Tibial artery (tissue), 4 donors: Measurements from ENCODE around the gene XRCC4.

Experiments used
- DNase-seq, 2 donors: peaks; one replicate each; pipeline ENCODE4 v3.0.0-alpha.2; 2019
- H3K27ac ChIP-seq, 2 donors: fragments of 200-600 bp; sonication (generic) in 1 of 2; 1 replicate in 1 of 2; 2 replicates in 1 of 2; pipeline ENCODE4 v1.5.1; 2018 to 2019; ENCODE audit warnings: mild to moderate bottlenecking in 1 of 2
- H3K27me3 ChIP-seq, 2 donors: fragments of 200-600 bp; sonication (generic) in 1 of 2; one replicate each; pipeline versions ENCODE4 v1.5.1 to v1.6.0; 2016 to 2019
- H3K36me3 ChIP-seq, 3 donors: fragments of 200-600 bp; sonication (generic) in 2 of 3; one replicate each; pipeline ENCODE4 v1.5.1; 2016 to 2019; ENCODE audit warnings: mild to moderate bottlenecking in 2 of 3
- H3K4me1 ChIP-seq, 4 donors: fragments of 200-600 bp; sonication (generic) in 2 of 4; 1 replicate in 3 of 4; 2 replicates in 1 of 4; pipeline ENCODE4 v1.5.1; 2016 to 2019
- H3K4me3 ChIP-seq, 2 donors: fragments of 200-600 bp; sonication (generic) in 1 of 2; 1 replicate in 1 of 2; 2 replicates in 1 of 2; pipeline ENCODE4 v1.5.1; 2018 to 2019; ENCODE audit warnings: mild to moderate bottlenecking in 2 of 2
- H3K9me3 ChIP-seq, 3 donors: fragments of 200-600 bp; sonication (generic) in 1 of 3; one replicate each; pipeline ENCODE4 v1.5.1; 2016 to 2019
- intact Hi-C: fragments of 100-400 bp; cut with DNase I; formaldehyde crosslinking; loops from one replicate; pipeline ENCODE4 v1.15.0; 2023; ENCODE audit warnings: low total_unique reads
- TF ChIP-seq, protein P1 (sequence below), 2 experiments: fragments of 200-600 bp in 1 of 2; fragments of 450-650 bp in 1 of 2; IDR thresholded peaks; one replicate each; pipeline ENCODE4 v1.5.1; 2017 to 2019; ENCODE audit warnings: antibody characterized with exemption in 2 of 2, mild to moderate bottlenecking in 1 of 2, moderate library complexity in 1 of 2

XRCC4 gene

DNA sequence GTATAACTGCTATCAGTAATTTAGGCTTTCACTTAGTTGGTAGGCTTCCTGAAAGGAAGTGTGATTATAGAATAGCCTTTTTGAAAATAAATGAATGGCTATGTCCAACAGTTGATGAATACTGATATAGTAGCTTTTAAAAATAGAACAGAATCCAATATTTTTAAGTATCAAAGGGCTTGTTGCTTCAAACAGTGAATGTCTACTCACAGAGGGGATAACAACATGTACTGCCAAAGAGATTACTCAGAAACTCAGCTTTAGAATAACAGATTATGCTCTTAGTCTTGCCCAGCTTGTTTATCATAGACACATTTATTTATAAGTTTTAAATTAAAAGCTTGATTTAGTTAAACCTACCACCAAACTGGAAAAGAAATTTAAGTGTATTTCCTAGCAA, 132.6 kb downstream of the XRCC4 start:
- intact Hi-C loops, result no loop called here

DNA sequence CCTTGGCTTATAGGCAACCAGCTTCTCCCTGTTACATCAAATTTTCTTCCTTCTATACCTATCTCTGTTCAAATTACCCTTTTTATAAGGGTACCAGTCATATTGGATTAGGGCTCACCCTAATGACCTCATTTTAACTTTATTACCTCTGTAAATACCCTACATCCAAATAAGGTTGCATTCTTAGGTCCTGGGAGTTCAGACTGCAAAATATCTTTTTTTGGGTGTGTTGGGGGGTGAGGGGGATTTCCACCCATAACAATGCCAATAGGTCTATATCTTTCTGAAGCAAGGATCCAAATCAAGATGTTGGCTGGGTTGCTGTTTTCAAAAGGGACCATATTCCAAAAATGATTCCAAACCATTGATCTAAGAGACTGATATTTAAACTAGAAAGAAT, 141.7 kb downstream of the XRCC4 start:
- intact Hi-C loops, result no loop called here
- H3K27me3 ChIP-seq, result no peaks in the 10 kb centered on the region
- TF ChIP-seq, protein P1, sequence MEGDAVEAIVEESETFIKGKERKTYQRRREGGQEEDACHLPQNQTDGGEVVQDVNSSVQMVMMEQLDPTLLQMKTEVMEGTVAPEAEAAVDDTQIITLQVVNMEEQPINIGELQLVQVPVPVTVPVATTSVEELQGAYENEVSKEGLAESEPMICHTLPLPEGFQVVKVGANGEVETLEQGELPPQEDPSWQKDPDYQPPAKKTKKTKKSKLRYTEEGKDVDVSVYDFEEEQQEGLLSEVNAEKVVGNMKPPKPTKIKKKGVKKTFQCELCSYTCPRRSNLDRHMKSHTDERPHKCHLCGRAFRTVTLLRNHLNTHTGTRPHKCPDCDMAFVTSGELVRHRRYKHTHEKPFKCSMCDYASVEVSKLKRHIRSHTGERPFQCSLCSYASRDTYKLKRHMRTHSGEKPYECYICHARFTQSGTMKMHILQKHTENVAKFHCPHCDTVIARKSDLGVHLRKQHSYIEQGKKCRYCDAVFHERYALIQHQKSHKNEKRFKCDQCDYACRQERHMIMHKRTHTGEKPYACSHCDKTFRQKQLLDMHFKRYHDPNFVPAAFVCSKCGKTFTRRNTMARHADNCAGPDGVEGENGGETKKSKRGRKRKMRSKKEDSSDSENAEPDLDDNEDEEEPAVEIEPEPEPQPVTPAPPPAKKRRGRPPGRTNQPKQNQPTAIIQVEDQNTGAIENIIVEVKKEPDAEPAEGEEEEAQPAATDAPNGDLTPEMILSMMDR (IDR thresholded peaks at IDR 0.05), result no peak
- H3K9me3 ChIP-seq, result no peaks in the 10 kb centered on the region
- no peak overlapping the region for H3K27ac ChIP-seq
- H3K4me1 ChIP-seq, result no peaks in the 10 kb centered on the region
- no peak overlapping the region for H3K4me3 ChIP-seq
- DNase-seq, result no peak
- H3K36me3 ChIP-seq, result no peaks in the 10 kb centered on the region

More for the DNA sequence above, 132.6 kb downstream of the XRCC4 start:
- H3K27me3 ChIP-seq, result no peaks in the 10 kb centered on the region
- H3K27ac ChIP-seq, result no peak overlapping the region
- no peaks in the 10 kb centered on the region for H3K4me1 ChIP-seq
- DNase-seq, result no peak
- TF ChIP-seq, protein P1 (IDR thresholded peaks at IDR 0.05), result no peak
- no peak overlapping the region for H3K4me3 ChIP-seq
- H3K9me3 ChIP-seq, result no peaks in the 10 kb centered on the region
- H3K36me3 ChIP-seq, result no peaks in the 10 kb centered on the region

- Histone ChIP-seq H3K4me3 (no peak overlapping the region), H3K9me3 (no peaks in the 10 kb centered on the region), H3K27me3 (no peaks in the 10 kb centered on the region), H3K4me1 (no peaks in the 10 kb centered on the region), H3K36me3 (no peaks in the 10 kb centered on the region), H3K27ac (no peak overlapping the region)
- TF ChIP-seq, protein P1 (IDR thresholded peaks at IDR 0.05), result no peak
- DNase-seq, result no peak
- intact Hi-C loops, result no loop called here
Measured at GRCh38 chr5:83219495-83219894, 142.1 kb downstream of the XRCC4 start.

DNA sequence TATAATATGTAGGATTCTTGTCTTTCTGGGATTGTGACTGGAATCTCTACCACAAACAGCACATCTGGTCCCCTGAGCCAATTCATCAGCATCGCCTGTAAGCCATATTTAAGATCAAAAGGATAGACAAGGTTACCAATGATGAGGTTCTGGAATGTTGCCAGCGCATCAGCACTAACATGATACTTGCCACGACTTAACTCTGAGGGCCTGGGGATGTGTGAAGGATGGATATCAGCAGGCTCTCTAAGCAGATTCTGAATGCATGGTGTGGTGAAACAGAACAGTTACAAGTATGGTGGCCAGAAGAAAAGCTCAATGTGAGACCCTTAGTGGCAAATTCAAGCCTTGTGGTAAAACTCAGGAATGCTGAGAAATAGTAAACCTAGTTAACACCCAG, 143.0 kb downstream of the XRCC4 start:
- Histone ChIP-seq H3K27me3 (no peaks in the 10 kb centered on the region), H3K4me3 (no peak overlapping the region), H3K9me3 (no peaks in the 10 kb centered on the region), H3K4me1 (no peaks in the 10 kb centered on the region), H3K27ac (no peak overlapping the region), H3K36me3 (no peaks in the 10 kb centered on the region)
- intact Hi-C loops, result no loop called here
- TF ChIP-seq, protein P1 (IDR thresholded peaks at IDR 0.05), result no peak
- DNase-seq, result no peak

DNA sequence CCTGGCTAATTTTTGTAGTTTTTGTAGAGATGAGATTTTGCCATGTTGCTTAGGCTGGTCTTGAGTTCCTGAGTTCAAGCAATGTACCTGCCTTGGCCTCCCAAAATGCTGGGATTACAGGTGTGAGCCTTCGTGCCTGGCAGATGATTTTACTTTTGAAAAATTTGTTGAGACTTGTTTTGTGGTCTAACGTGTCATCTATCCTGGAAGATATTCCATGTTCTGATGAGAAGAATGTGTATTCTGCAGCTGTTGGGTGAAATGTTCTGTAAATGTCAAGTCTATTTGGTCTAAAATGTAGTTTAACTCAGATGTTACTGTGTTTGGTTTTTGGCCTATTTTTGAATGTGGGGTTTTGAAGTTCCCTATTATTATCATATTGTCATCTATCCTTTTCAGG, 145.6 kb downstream of the XRCC4 start:
- DNase-seq, result no peak
- H3K27ac ChIP-seq, result no peak overlapping the region
- H3K4me1 ChIP-seq, result no peaks in the 10 kb centered on the region
- TF ChIP-seq, protein P1 (IDR thresholded peaks at IDR 0.05), result no peak
- no peak overlapping the region for H3K4me3 ChIP-seq
- intact Hi-C loops, result no loop called here
- H3K27me3 ChIP-seq, result no peaks in the 10 kb centered on the region
- H3K36me3 ChIP-seq, result no peaks in the 10 kb centered on the region
- no peaks in the 10 kb centered on the region for H3K9me3 ChIP-seq

DNA sequence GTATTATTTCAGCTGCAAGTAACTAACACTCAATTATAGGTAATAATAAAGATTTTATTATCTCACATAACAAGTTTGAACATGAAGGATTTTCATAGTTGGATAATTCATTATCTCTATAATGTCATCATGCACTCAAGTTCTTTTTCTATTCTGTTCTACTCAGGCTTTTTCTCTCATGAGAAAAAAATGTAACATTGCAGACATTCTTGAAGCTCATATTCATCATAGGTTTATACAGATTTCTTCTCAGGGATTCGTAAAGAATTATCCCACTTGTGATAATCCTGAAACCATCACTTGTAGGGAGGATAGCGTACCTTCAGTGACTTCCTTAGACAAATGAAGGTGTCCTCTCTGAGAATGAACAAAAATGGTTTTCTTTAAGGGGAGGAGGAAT, 150.3 kb downstream of the XRCC4 start:
- Histone ChIP-seq H3K4me3 (no peak overlapping the region), H3K4me1 (no peaks in the 10 kb centered on the region), H3K36me3 (no peaks in the 10 kb centered on the region), H3K9me3 (no peaks in the 10 kb centered on the region), H3K27ac (no peak overlapping the region), H3K27me3 (no peaks in the 10 kb centered on the region)
- intact Hi-C loops, result no loop called here
- DNase-seq, result no peak
- TF ChIP-seq, protein P1 (IDR thresholded peaks at IDR 0.05), result no peak
